ENCODE data around the gene MAGOH. TPM values are rescaled to one million over a fixed set of nuclear protein-coding genes. Genes with fewer than 3 reads are reported as not detected.

The MAGOH gene
- total RNA-seq, 1 donor from 2014 or later = 109 TPM

GRCh38 chr1:53220171-53220961 is 18.0 kb downstream of the MAGOH start, which contains the start of gene CZIB:
CZIB (minus strand) TSS chr1:53220634; CDS start chr1:53220575, 59 bp downstream.
- H4K20me1 ChIP-seq (ENCODE audit: low read depth) = no peaks in the 10 kb centered on the region

GRCh38 chr1:53219711-53220110 is 18.6 kb downstream of the MAGOH start:
- no peaks in the 10 kb centered on the region for H3K36me3 ChIP-seq
- no peaks in the 10 kb centered on the region for H4K20me1 ChIP-seq (ENCODE audit: low read depth)
- H3K9ac ChIP-seq = peak overlapping the region; percentile 2
- H3K4me3 Mint-ChIP-seq = peak overlapping the region; percentile 93
- H3K79me2 ChIP-seq (ENCODE audit: low read depth) = peaks cover 16% of the 10 kb centered on the region
- H3K9me3 Mint-ChIP-seq = no peaks in the 10 kb centered on the region
- no peaks in the 10 kb centered on the region for H3K27me3 ChIP-seq
- H3K27ac Mint-ChIP-seq = peak overlapping the region; percentile 78
- no peaks in the 10 kb centered on the region for H3K9me3 ChIP-seq (ENCODE audit: low read depth)
- TF ChIP-seq EZH2 (IDR thresholded peaks at IDR 0.05) (no peak), CTCF (IDR thresholded peaks at IDR 0.05) (no peak), EZH2phosphoT487 (IDR thresholded peaks at IDR 0.05) (no peak)
- H3K27ac ChIP-seq = peak overlapping the region; percentile 13
- no peak for DNase-seq (ENCODE audit: low spot score)
- peaks cover 8% of the 10 kb centered on the region for H3K36me3 Mint-ChIP-seq
- H3K4me3 ChIP-seq = peak overlapping the region; percentile 54
- no peaks in the 10 kb centered on the region for H3K27me3 Mint-ChIP-seq (ENCODE audit: insufficient read depth, low read depth)
- peak overlapping the region; percentile 89 for H3K4me2 ChIP-seq
- peaks cover 23% of the 10 kb centered on the region for H3K4me1 Mint-ChIP-seq
- peaks cover 6% of the 10 kb centered on the region for H3F3A ChIP-seq (ENCODE audit: low read depth)
- peak overlapping the region; percentile 28 for H2AFZ ChIP-seq (replicated peaks)
- H3K4me1 ChIP-seq = peaks cover 10% of the 10 kb centered on the region

More at GRCh38 chr1:53220171-53220961, 18.0 kb downstream of the MAGOH start, which contains the start of gene CZIB:
- H3K4me2 ChIP-seq = peak within 1 kb of the TSS; percentile 89
- no peaks in the 10 kb centered on the region for H3K27me3 ChIP-seq
- peak within 1 kb of the TSS; percentile 28 for H2AFZ ChIP-seq (replicated peaks)
- Mint-ChIP-seq H3K36me3 (peaks cover 8% of the 10 kb centered on the region), H3K9me3 (no peaks in the 10 kb centered on the region), H3K27me3 (ENCODE audit: insufficient read depth, low read depth) (no peaks in the 10 kb centered on the region), H3K27ac (peak within 1 kb of the TSS; percentile 98), H3K4me1 (peaks cover 23% of the 10 kb centered on the region), H3K4me3 (peak within 1 kb of the TSS; percentile 93)
- DNase-seq (ENCODE audit: low spot score) = peak; percentile 95
- H3K27ac ChIP-seq = peak within 1 kb of the TSS; percentile 13
- peak within 1 kb of the TSS; percentile 54 for H3K4me3 ChIP-seq
- peaks cover 10% of the 10 kb centered on the region for H3K4me1 ChIP-seq
- TF ChIP-seq EZH2phosphoT487 (IDR thresholded peaks at IDR 0.05) (no peak), CTCF (IDR thresholded peaks at IDR 0.05) (no peak), EZH2 (IDR thresholded peaks at IDR 0.05) (peak; percentile 38)
- H3K9ac ChIP-seq = peak within 1 kb of the TSS; percentile 3
- no peaks in the 10 kb centered on the region for H3K36me3 ChIP-seq
- H3K9me3 ChIP-seq (ENCODE audit: low read depth) = no peaks in the 10 kb centered on the region
- H3K79me2 ChIP-seq (ENCODE audit: low read depth) = peaks cover 16% of the 10 kb centered on the region
- H3F3A ChIP-seq (ENCODE audit: low read depth) = peaks cover 6% of the 10 kb centered on the region

GRCh38 chr1:53218201-53218600 is 20.1 kb downstream of the MAGOH start:
- H3K79me2 ChIP-seq (ENCODE audit: low read depth) = peaks cover 16% of the 10 kb centered on the region
- Mint-ChIP-seq H3K36me3 (peaks cover 17% of the 10 kb centered on the region), H3K4me3 (peak overlapping the region; percentile 41), H3K27ac (no peak overlapping the region), H3K9me3 (no peaks in the 10 kb centered on the region), H3K27me3 (ENCODE audit: insufficient read depth, low read depth) (no peaks in the 10 kb centered on the region), H3K4me1 (peaks cover 23% of the 10 kb centered on the region)
- peaks cover 12% of the 10 kb centered on the region for H3F3A ChIP-seq (ENCODE audit: low read depth)
- TF ChIP-seq EZH2phosphoT487 (IDR thresholded peaks at IDR 0.05) (no peak), EZH2 (IDR thresholded peaks at IDR 0.05) (no peak), CTCF (IDR thresholded peaks at IDR 0.05) (no peak)
- H3K36me3 ChIP-seq = peaks cover 6% of the 10 kb centered on the region
- peaks cover 10% of the 10 kb centered on the region for H3K4me1 ChIP-seq
- no peak for DNase-seq (ENCODE audit: low spot score)
- H3K4me3 ChIP-seq = no peak overlapping the region
- no peak overlapping the region for H2AFZ ChIP-seq (replicated peaks)
- H3K9me3 ChIP-seq (ENCODE audit: low read depth) = no peaks in the 10 kb centered on the region
- no peak overlapping the region for H3K27ac ChIP-seq
- no peaks in the 10 kb centered on the region for H4K20me1 ChIP-seq (ENCODE audit: low read depth)
- no peak overlapping the region for H3K4me2 ChIP-seq
- H3K9ac ChIP-seq = no peak overlapping the region
- no peaks in the 10 kb centered on the region for H3K27me3 ChIP-seq
